GM12801 (cell line): Measurements from ENCODE around the gene MOB1A.

Source experiments
- CTCF ChIP-seq: IDR thresholded peaks from one replicate; pipeline ENCODE4 v1.5.1; 2011; ENCODE audit warnings: control low read depth; ENCODE audit not compliant: insufficient read length; ENCODE audit errors: extremely low read depth

The MOB1A gene

GRCh38 chr2:74178211-74179062, at the start of gene MOB1A:
Gene MOB1A (minus strand): TSS chr2:74178879. CDS start chr2:74178674, 205 bp downstream.
- no peak for TF ChIP-seq CTCF

- no peak for TF ChIP-seq CTCF
Observed at GRCh38 chr2:74227646-74228045, 49.0 kb upstream of the MOB1A start.

- TF ChIP-seq CTCF, result no peak
Observed at GRCh38 chr2:74226648-74227213, 48.1 kb upstream of the MOB1A start.

GRCh38 chr2:74225698-74226459, 47.2 kb upstream of the MOB1A start:
- no peak for TF ChIP-seq CTCF

- TF ChIP-seq CTCF, result no peak
Observed at GRCh38 chr2:74223941-74224770, 45.5 kb upstream of the MOB1A start.

GRCh38 chr2:74222300-74222650, 43.6 kb upstream of the MOB1A start:
- no peak for TF ChIP-seq CTCF
